Measurements from ENCODE around the gene MACROD2. TPM values are rescaled to one million over a fixed set of nuclear protein-coding genes. Genes with fewer than 3 reads are reported as not detected.
"Not testable (repeated sequence)": the region's sequence is repeated elsewhere in the genome, so short reads cannot be mapped to it uniquely, and the experiment has no call there.

Gene MACROD2
- total RNA-seq, 2 donors from 2014 or later: 0.95 to 4.2 TPM

- TF ChIP-seq CTCF (IDR thresholded peaks at IDR 0.05): no peak
- H3K4me3 ChIP-seq: no peak overlapping the region
- H3K27ac ChIP-seq: no peak overlapping the region
- ATAC-seq (ENCODE audit: insufficient number of reproducible peaks, low FRiP score, low read depth) (no peak), DNase-seq (ENCODE audit: low spot score) (no peak)
- H3K4me1 ChIP-seq (ENCODE audit: control insufficient read depth in 1 of 2, low read depth in 2 of 2): no peaks in the 10 kb centered on the region
- H3K36me3 ChIP-seq: no peaks in the 10 kb centered on the region
- H3K27me3 ChIP-seq (replicated peaks; ENCODE audit: insufficient read depth): no peaks in the 10 kb centered on the region
- H3K9me3 ChIP-seq: no peaks in the 10 kb centered on the region
Measured at GRCh38 chr20:15515691-15516090, 1520.4 kb downstream of the MACROD2 start.

GRCh38 chr20:15520930-15521524 lies 1525.7 kb downstream of the MACROD2 start:
- no peak overlapping the region for H3K27ac ChIP-seq
- no peaks in the 10 kb centered on the region for H3K27me3 ChIP-seq (replicated peaks; ENCODE audit: insufficient read depth)

GRCh38 chr20:15523400-15523799 lies 1528.1 kb downstream of the MACROD2 start:
- no peak overlapping the region for H3K27ac ChIP-seq
- no peak for TF ChIP-seq CTCF (IDR thresholded peaks at IDR 0.05)
- ATAC-seq (ENCODE audit: insufficient number of reproducible peaks, low FRiP score, low read depth): no peak

More at GRCh38 chr20:15520930-15521524, 1525.7 kb downstream of the MACROD2 start:
- no peak for DNase-seq (ENCODE audit: low spot score)
- Histone ChIP-seq H3K4me3 (no peak overlapping the region), H3K9me3 (no peaks in the 10 kb centered on the region), H3K36me3 (no peaks in the 10 kb centered on the region), H3K4me1 (ENCODE audit: control insufficient read depth in 1 of 2, low read depth in 2 of 2) (no peaks in the 10 kb centered on the region)
- ATAC-seq (ENCODE audit: insufficient number of reproducible peaks, low FRiP score, low read depth): no peak
- no peak for TF ChIP-seq CTCF (IDR thresholded peaks at IDR 0.05)

GRCh38 chr20:15528391-15529111 lies 1533.2 kb downstream of the MACROD2 start:
- Histone ChIP-seq H3K4me3 (no peak overlapping the region), H3K27me3 (replicated peaks; ENCODE audit: insufficient read depth) (no peaks in the 10 kb centered on the region), H3K4me1 (ENCODE audit: control insufficient read depth in 1 of 2, low read depth in 2 of 2) (no peaks in the 10 kb centered on the region), H3K9me3 (no peaks in the 10 kb centered on the region), H3K36me3 (no peaks in the 10 kb centered on the region), H3K27ac (no peak overlapping the region)
- no peak for DNase-seq (ENCODE audit: low spot score)
- no peak for TF ChIP-seq CTCF (IDR thresholded peaks at IDR 0.05)
- ATAC-seq (ENCODE audit: insufficient number of reproducible peaks, low FRiP score, low read depth): no peak

More at GRCh38 chr20:15523400-15523799, 1528.1 kb downstream of the MACROD2 start:
- no peaks in the 10 kb centered on the region for H3K27me3 ChIP-seq (replicated peaks; ENCODE audit: insufficient read depth)
- no peaks in the 10 kb centered on the region for H3K4me1 ChIP-seq (ENCODE audit: control insufficient read depth in 1 of 2, low read depth in 2 of 2)
- DNase-seq (ENCODE audit: low spot score): no peak
- no peak overlapping the region for H3K4me3 ChIP-seq
- H3K36me3 ChIP-seq: no peaks in the 10 kb centered on the region
- H3K9me3 ChIP-seq: no peaks in the 10 kb centered on the region

GRCh38 chr20:15535863-15536262 lies 1540.5 kb downstream of the MACROD2 start:
- H3K4me1 ChIP-seq (ENCODE audit: control insufficient read depth in 1 of 2, low read depth in 2 of 2): no peaks in the 10 kb centered on the region
- no peaks in the 10 kb centered on the region for H3K9me3 ChIP-seq
- H3K36me3 ChIP-seq: no peaks in the 10 kb centered on the region
- H3K4me3 ChIP-seq: no peak overlapping the region
- no peak for TF ChIP-seq CTCF (IDR thresholded peaks at IDR 0.05)
- no peak for DNase-seq (ENCODE audit: low spot score)
- H3K27me3 ChIP-seq (replicated peaks; ENCODE audit: insufficient read depth): no peaks in the 10 kb centered on the region
- no peak for ATAC-seq (ENCODE audit: insufficient number of reproducible peaks, low FRiP score, low read depth)
- H3K27ac ChIP-seq: no peak overlapping the region

- not testable (repeated sequence) for H3K27ac ChIP-seq; DNase-seq (ENCODE audit: low spot score); ATAC-seq (ENCODE audit: insufficient number of reproducible peaks, low FRiP score, low read depth); H3K27me3 ChIP-seq (replicated peaks; ENCODE audit: insufficient read depth); H3K4me3 ChIP-seq; H3K36me3 ChIP-seq; H3K4me1 ChIP-seq (ENCODE audit: control insufficient read depth in 1 of 2, low read depth in 2 of 2); H3K9me3 ChIP-seq
Measured at GRCh38 chr20:15537200-15537599, 1541.9 kb downstream of the MACROD2 start.
